ENCODE data around the gene PAQR8. TPM values are rescaled to one million over a fixed set of nuclear protein-coding genes. Genes with fewer than 3 reads are reported as not detected.
A peak's percentile ranks its signal among the peaks of the same experiment; 100 is the strongest.

The PAQR8 gene
- total RNA-seq, 1 experiment from 2014 or later = 8.7 TPM

DNA sequence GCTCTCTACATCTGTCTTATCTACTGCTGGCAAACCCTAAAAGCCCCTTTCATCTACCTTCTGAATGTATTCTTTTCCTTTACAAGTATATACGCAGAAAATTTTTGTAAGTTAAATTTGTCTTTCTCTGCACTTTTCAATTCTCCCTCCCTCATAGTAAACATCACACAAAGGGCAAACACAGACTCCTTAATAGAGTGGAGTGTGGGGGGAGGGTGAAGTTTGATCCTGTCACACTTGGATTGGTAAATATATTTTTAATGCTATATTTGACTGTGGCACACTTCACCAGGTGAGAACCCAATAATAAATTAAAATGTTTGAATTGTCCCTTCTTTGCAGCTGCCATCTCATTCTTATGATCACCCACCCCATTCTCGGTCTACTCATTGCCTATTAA, 33.2 kb upstream of the PAQR8 start:
- POLR2A ChIA-PET = interaction anchor here (0.7 to 1.1 kb wide), 3 partner anchors 13 to 44 kb away, joined by 3 to 6 read pairs (median 3); partner anchors contain the start of gene MCM3
- BruUV-seq (replicated peaks) = TSS peak; percentile 95
- peaks cover 68% of the 10 kb centered on the region for H3K4me1 Mint-ChIP-seq (ENCODE audit: low read depth, unreplicated experiment)

GRCh38 chr6:52330470-52330869, 31.5 kb upstream of the PAQR8 start:
- TF ChIP-seq, protein P1, sequence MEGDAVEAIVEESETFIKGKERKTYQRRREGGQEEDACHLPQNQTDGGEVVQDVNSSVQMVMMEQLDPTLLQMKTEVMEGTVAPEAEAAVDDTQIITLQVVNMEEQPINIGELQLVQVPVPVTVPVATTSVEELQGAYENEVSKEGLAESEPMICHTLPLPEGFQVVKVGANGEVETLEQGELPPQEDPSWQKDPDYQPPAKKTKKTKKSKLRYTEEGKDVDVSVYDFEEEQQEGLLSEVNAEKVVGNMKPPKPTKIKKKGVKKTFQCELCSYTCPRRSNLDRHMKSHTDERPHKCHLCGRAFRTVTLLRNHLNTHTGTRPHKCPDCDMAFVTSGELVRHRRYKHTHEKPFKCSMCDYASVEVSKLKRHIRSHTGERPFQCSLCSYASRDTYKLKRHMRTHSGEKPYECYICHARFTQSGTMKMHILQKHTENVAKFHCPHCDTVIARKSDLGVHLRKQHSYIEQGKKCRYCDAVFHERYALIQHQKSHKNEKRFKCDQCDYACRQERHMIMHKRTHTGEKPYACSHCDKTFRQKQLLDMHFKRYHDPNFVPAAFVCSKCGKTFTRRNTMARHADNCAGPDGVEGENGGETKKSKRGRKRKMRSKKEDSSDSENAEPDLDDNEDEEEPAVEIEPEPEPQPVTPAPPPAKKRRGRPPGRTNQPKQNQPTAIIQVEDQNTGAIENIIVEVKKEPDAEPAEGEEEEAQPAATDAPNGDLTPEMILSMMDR (IDR thresholded peaks at IDR 0.05; ENCODE audit: insufficient read depth in 1 of 2, low read depth in 1 of 2, low read length in 1 of 2, severe bottlenecking in 1 of 2, unreplicated experiment in 1 of 2) = no peak
- Mint-ChIP-seq H3K4me3 (ENCODE audit: unreplicated experiment) (peak overlapping the region; percentile 46), H3K27me3 (ENCODE audit: insufficient read depth, unreplicated experiment) (no peaks in the 10 kb centered on the region), H3K9me3 (ENCODE audit: unreplicated experiment) (no peaks in the 10 kb centered on the region), H3K36me3 (ENCODE audit: insufficient read depth, unreplicated experiment) (peaks cover 19% of the 10 kb centered on the region), H3K27ac (ENCODE audit: unreplicated experiment) (peak overlapping the region; percentile 87), H3K4me1 (ENCODE audit: low read depth, unreplicated experiment) (peaks cover 60% of the 10 kb centered on the region)
- peaks cover 83% of the 10 kb centered on the region for H3K4me1 ChIP-seq
- no peaks in the 10 kb centered on the region for H3K36me3 ChIP-seq (ENCODE audit: control insufficient read depth, insufficient read depth, low read length)
- POLR2A ChIA-PET = no interaction called here
- DNase-seq = peak in 1 of 2 experiments; percentile 17
- intact Hi-C loops (cut with micrococcal nuclease; ENCODE audit: unreplicated experiment) = no loop called here
- H3K27me3 ChIP-seq (replicated peaks; ENCODE audit: control insufficient read depth, insufficient read depth, low read length) = no peaks in the 10 kb centered on the region
- no peak overlapping the region for H3K4me3 ChIP-seq (ENCODE audit: low read depth, low read length)
- CTCF ChIA-PET = interaction anchor here (0.6 to 0.7 kb wide), 2 partner anchors 23 to 328 kb away, joined by 6 to 7 read pairs; no protein-coding TSS in a partner anchor
- BruUV-seq (replicated peaks) = no TSS peak
- H3K9me3 ChIP-seq = no peaks in the 10 kb centered on the region

More for the DNA sequence above, 33.2 kb upstream of the PAQR8 start:
- DNase-seq = no peak
- CTCF ChIA-PET = interaction anchor here (0.7 to 1.2 kb wide), 4 partner anchors 9 to 25 kb away, joined by 3 to 4 read pairs (median 4); no protein-coding TSS in a partner anchor
- peak overlapping the region; percentile 62 for H3K4me3 Mint-ChIP-seq (ENCODE audit: unreplicated experiment)
- peaks cover 20% of the 10 kb centered on the region for H3K36me3 Mint-ChIP-seq (ENCODE audit: insufficient read depth, unreplicated experiment)
- no peaks in the 10 kb centered on the region for H3K27me3 Mint-ChIP-seq (ENCODE audit: insufficient read depth, unreplicated experiment)
- H3K9me3 Mint-ChIP-seq (ENCODE audit: unreplicated experiment) = no peaks in the 10 kb centered on the region
- Histone ChIP-seq H3K36me3 (ENCODE audit: control insufficient read depth, insufficient read depth, low read length) (no peaks in the 10 kb centered on the region), H3K9me3 (no peaks in the 10 kb centered on the region), H3K4me1 (peaks cover 91% of the 10 kb centered on the region), H3K4me3 (ENCODE audit: low read depth, low read length) (no peak overlapping the region), H3K27me3 (replicated peaks; ENCODE audit: control insufficient read depth, insufficient read depth, low read length) (no peaks in the 10 kb centered on the region)
- intact Hi-C loops (cut with micrococcal nuclease; ENCODE audit: unreplicated experiment) = loop anchor here (1.0 kb wide), 2 partner anchors 24 to 44 kb away; partner anchors contain the start of gene MCM3
- peak overlapping the region; percentile 88 for H3K27ac Mint-ChIP-seq (ENCODE audit: unreplicated experiment)
- TF ChIP-seq, protein P1 (IDR thresholded peaks at IDR 0.05; ENCODE audit: insufficient read depth in 1 of 2, low read depth in 1 of 2, low read length in 1 of 2, severe bottlenecking in 1 of 2, unreplicated experiment in 1 of 2) = no peak

DNA sequence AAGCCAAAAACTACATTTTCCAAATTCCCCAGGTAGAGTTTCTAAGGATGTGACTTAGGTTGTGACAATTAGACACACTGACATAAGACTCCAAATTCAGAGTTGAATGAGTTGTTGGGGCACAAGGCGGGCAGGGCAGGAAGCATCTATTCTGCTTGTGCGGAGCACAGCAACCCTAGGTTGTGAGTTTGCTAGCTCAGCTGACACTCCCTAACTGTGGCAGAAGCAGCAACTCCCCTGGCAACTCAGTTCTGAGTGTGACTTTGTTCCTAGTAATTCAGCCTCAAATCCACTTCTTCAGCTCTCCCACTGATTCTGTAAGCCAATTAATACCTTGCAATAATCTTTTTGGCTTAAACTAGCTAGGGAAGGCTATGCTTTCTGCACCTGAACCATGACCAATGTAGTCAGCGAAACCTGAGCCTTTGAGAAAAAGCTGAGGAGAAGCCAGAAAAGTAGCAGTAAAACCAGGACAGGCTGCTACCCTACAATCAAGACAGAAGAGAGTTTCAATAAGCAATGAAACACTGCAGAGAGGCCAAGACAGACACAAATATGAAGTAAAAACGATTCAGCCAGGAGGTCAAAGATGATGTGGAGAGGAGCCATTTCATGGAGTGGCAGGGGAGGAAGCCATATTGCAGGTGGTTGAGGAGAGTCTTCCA, 30.0 kb upstream of the PAQR8 start:
- Mint-ChIP-seq H3K27me3 (ENCODE audit: insufficient read depth, unreplicated experiment) (no peaks in the 10 kb centered on the region), H3K4me3 (ENCODE audit: unreplicated experiment) (peak overlapping the region; percentile 37), H3K9me3 (ENCODE audit: unreplicated experiment) (no peaks in the 10 kb centered on the region), H3K36me3 (ENCODE audit: insufficient read depth, unreplicated experiment) (peaks cover 11% of the 10 kb centered on the region), H3K27ac (ENCODE audit: unreplicated experiment) (no peak overlapping the region), H3K4me1 (ENCODE audit: low read depth, unreplicated experiment) (peaks cover 53% of the 10 kb centered on the region)
- TF ChIP-seq, protein P1 (IDR thresholded peaks at IDR 0.05; ENCODE audit: insufficient read depth in 1 of 2, low read depth in 1 of 2, low read length in 1 of 2, severe bottlenecking in 1 of 2, unreplicated experiment in 1 of 2) = no peak
- ChIA-PET POLR2A (no interaction called here), CTCF (no interaction called here)
- no peak overlapping the region for H3K4me3 ChIP-seq (ENCODE audit: low read depth, low read length)
- no peak for DNase-seq
- intact Hi-C loops (cut with micrococcal nuclease; ENCODE audit: unreplicated experiment) = no loop called here
- H3K36me3 ChIP-seq (ENCODE audit: control insufficient read depth, insufficient read depth, low read length) = no peaks in the 10 kb centered on the region
- no TSS peak for BruUV-seq (replicated peaks)
- no peaks in the 10 kb centered on the region for H3K9me3 ChIP-seq
- H3K4me1 ChIP-seq = peaks cover 77% of the 10 kb centered on the region
- no peaks in the 10 kb centered on the region for H3K27me3 ChIP-seq (replicated peaks; ENCODE audit: control insufficient read depth, insufficient read depth, low read length)

Measured in Caco-2 (cell line).